Fibroblast of pulmonary artery (primary cell): ENCODE data around the gene MUC3A.
"Not testable (repeated sequence)": the region's sequence is repeated elsewhere in the genome, so short reads cannot be mapped to it uniquely, and the experiment has no call there.

Experiments
- DNase-seq: peaks from one replicate; pipeline ENCODE4 v3.0.0-alpha.2; 2010; ENCODE audit warnings: low read depth
- H3K4me3 ChIP-seq: replicated peaks from 2 replicates; pipeline ENCODE4 v1.5.1; 2011; ENCODE audit warnings: low read depth, mild to moderate bottlenecking, control low read depth, low read length, moderate library complexity
- TF ChIP-seq, protein P1 (sequence below): IDR thresholded peaks from 2 replicates; pipeline ENCODE4 v1.5.1; 2011; ENCODE audit warnings: mild to moderate bottlenecking, control low read depth, low read length, inconsistent platforms; ENCODE audit errors: missing control alignments

The MUC3A gene, protein sequence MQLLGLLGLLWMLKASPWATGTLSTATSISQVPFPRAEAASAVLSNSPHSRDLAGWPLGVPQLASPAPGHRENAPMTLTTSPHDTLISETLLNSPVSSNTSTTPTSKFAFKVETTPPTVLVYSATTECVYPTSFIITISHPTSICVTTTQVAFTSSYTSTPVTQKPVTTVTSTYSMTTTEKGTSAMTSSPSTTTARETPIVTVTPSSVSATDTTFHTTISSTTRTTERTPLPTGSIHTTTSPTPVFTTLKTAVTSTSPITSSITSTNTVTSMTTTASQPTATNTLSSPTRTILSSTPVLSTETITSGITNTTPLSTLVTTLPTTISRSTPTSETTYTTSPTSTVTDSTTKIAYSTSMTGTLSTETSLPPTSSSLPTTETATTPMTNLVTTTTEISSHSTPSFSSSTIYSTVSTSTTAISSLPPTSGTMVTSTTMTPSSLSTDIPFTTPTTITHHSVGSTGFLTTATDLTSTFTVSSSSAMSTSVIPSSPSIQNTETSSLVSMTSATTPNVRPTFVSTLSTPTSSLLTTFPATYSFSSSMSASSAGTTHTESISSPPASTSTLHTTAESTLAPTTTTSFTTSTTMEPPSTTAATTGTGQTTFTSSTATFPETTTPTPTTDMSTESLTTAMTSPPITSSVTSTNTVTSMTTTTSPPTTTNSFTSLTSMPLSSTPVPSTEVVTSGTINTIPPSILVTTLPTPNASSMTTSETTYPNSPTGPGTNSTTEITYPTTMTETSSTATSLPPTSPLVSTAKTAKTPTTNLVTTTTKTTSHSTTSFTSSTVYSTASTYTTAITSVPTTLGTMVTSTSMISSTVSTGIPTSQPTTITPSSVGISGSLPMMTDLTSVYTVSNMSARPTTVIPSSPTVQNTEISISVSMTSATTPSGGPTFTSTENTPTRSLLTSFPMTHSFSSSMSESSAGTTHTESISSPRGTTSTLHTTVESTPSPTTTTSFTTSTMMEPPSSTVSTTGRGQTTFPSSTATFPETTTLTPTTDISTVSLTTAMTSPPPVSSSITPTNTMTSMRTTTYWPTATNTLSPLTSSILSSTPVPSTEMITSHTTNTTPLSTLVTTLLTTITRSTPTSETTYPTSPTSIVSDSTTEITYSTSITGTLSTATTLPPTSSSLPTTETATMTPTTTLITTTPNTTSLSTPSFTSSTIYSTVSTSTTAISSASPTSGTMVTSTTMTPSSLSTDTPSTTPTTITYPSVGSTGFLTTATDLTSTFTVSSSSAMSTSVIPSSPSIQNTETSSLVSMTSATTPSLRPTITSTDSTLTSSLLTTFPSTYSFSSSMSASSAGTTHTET (N-terminal part only)

DNA sequence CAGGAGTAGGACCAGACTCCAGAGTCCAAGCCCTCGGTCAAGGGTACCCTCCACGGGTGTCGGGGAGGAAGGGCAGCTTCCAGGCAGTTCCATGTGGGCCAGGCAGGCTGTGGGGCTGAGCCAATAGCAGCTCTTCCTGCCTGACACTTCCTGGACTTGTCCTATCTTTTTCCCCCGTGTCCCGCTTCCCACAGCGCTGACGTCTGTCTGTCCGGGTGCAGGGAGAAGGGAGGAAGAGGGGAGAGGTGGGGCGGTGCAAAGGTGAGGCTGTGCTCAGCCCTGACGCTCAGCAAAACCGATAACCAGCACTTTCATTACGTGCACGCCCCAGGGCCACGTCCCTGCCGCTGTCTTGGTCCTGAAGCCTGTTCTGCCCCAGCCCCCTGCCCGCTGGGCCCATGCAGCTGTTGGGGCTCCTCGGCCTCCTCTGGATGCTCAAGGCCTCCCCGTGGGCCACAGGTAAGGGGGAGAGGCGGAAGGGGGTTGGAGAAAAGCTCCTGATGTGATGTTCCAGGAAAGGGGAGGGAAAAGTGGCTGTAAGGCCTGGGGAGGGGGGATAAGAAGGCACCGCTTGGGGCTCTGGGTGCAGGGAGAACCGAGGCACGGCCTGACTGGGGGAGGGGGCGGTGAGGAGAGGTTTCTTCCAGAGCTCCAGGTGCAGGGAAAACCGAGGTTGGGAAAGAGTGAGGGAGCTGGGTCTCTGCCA lies at the start of gene MUC3A:
Gene MUC3A, plus strand, starts transcription at position 308 of the 706 bp plus-strand sequence. Its CDS starts 91 bp downstream, at position 399.
- TF ChIP-seq, protein P1, sequence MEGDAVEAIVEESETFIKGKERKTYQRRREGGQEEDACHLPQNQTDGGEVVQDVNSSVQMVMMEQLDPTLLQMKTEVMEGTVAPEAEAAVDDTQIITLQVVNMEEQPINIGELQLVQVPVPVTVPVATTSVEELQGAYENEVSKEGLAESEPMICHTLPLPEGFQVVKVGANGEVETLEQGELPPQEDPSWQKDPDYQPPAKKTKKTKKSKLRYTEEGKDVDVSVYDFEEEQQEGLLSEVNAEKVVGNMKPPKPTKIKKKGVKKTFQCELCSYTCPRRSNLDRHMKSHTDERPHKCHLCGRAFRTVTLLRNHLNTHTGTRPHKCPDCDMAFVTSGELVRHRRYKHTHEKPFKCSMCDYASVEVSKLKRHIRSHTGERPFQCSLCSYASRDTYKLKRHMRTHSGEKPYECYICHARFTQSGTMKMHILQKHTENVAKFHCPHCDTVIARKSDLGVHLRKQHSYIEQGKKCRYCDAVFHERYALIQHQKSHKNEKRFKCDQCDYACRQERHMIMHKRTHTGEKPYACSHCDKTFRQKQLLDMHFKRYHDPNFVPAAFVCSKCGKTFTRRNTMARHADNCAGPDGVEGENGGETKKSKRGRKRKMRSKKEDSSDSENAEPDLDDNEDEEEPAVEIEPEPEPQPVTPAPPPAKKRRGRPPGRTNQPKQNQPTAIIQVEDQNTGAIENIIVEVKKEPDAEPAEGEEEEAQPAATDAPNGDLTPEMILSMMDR: no peak
- DNase-seq: no peak
- H3K4me3 ChIP-seq: no peak within 1 kb of the TSS

DNA sequence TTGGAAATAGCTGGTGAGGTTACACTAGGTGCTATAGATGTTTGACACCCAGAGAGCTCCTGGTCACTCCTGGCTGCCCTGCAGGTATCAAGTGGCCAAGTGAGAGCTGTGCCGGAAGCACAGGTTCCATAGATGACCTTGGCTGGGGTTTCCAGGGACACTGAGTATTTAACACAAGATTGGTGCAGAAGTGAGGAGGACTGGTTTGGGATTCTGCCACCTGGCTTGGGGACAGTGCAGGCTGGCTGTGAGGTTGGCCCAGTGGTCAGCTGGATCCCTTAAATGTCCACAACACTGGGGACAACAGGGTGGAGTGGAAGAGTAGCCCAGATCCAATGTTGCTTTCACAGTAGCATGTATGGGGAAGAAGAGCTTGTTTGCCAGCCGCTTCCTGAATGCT lies 48.4 kb upstream of the MUC3A start:
- TF ChIP-seq, protein P1: no peak
- no peak for DNase-seq
- no peak overlapping the region for H3K4me3 ChIP-seq

DNA sequence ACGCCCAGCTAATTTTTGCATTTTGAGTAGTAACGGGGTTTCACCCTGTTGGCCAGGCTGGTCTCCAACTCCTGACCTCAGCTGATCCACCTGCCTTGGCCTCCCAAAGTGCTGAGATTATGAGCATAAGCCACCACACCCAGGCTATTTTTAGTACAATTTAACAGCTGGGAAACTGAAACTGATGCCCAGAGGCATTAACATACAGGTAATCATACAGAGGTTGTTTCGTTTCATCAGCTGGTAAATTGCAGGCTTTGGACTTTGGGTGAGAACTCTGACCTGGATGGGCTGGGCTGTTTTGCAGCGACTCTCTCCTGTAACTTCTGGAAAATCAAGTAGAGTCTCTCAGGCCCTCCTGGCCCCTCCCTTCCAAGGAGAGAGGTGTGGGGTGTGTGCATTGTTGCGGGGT lies 47.4 kb upstream of the MUC3A start:
- no peak for DNase-seq
- TF ChIP-seq, protein P1: no peak
- no peak overlapping the region for H3K4me3 ChIP-seq

DNA sequence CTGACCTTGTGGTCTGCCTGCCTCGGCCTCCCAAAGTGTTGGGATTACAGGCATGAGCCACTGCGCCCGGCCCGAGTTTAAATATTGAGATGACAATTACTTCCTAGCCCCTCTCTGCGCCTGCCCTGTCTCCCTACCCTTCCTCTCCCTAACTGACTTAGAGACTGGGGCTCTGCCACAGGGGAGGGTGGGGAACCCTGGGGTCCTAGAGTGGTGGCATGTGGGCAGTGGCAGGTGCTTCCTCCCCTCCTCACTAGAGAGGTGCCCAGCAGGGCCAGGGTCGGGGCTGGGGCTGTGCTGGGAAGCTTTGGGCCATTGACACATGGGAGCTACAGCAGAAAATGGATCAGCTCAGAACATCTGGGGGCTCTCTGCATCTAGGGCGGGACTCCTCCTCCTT lies 46.7 kb upstream of the MUC3A start:
- H3K4me3 ChIP-seq: no peak overlapping the region
- TF ChIP-seq, protein P1: no peak
- DNase-seq: no peak

DNA sequence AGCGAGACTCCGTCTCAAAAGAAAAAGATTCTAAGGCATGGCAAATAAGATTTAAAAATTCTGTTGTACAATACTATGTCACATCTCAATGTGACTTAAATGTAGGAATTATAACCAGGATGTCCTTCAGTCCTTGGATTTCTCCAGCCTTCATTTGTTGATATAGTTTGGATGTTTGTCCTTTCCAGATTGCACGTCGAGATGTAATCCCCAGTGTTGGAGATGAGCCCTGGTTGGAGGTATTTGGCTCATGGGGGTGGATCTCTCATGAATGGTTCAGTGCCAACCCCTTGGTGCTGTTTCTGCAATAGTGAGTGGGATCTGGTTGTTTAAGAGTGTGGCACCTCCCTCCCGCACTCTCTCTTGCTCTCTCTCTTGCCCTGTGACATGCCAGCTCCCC lies 40.8 kb upstream of the MUC3A start:
- DNase-seq: no peak
- TF ChIP-seq, protein P1: no peak
- H3K4me3 ChIP-seq: no peak overlapping the region

DNA sequence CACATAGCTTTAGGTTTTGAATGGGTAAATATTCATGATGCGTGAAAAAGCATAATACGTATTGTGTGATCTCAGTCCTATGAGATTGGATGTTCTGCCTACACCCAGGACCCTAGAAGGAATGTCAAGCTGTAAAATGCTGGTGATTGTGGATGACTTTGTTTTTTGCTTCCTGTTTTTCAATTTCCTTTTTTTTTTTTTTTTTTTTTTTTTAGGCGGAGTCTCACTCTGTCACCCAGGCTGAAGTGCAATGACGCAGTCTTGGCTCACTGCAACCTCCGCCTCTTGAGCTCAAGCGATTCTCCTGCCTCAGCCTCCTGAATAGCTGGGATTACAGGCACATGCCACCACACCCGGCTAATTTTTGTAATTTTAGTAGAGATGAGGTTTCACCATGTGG lies 38.9 kb upstream of the MUC3A start:
- not testable (repeated sequence) for DNase-seq, H3K4me3 ChIP-seq
